SU-DHL-6 (cell line): ENCODE measurements around the gene PSMB9.

Source experiments
- EZH2phosphoT487 ChIP-seq: fragments of 200-600 bp; sonication (generic), shearing (Covaris generic); conservative IDR thresholded peaks from 2 replicates; pipeline ENCODE4 v1.6.1; 2018; ENCODE audit warnings: mild to moderate bottlenecking, antibody characterized with exemption, low read length, moderate library complexity, mixed read lengths
- TF ChIP-seq, protein P1 (sequence below): fragments of 200-600 bp; sonication (generic); IDR thresholded peaks from one replicate; pipeline ENCODE4 v1.5.1; 2017; ENCODE audit warnings: antibody characterized with exemption, mild to moderate bottlenecking, low read length, moderate library complexity; ENCODE audit not compliant: insufficient read depth, poor library complexity, severe bottlenecking

DNA sequence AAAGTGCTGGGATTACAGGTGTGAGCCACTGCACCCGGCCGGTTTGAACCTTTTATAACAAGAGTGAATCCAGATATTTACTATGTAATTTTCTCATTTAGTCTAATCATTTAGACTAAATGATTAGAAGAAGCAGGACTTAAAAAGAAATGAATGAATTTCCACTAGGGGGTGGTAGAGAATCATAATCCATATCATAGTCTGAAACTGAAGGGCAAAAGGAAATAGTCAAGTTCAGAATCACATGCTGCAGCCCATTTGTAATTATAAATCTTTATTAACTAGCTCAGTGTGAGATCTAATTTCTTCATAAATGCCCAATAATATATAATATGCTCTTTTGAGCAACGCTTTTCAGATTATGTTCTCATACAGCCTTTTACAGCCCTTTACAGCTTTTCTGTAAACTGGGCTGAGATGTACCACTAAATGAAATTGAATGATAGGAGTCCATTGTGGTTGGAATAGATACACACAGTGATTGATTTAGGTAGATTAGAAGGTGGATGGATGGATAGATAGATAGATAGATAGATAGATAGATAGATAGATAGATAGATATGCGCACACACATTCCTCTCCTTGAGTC lies 31.8 kb downstream of the PSMB9 start:
- TF ChIP-seq, protein P1, sequence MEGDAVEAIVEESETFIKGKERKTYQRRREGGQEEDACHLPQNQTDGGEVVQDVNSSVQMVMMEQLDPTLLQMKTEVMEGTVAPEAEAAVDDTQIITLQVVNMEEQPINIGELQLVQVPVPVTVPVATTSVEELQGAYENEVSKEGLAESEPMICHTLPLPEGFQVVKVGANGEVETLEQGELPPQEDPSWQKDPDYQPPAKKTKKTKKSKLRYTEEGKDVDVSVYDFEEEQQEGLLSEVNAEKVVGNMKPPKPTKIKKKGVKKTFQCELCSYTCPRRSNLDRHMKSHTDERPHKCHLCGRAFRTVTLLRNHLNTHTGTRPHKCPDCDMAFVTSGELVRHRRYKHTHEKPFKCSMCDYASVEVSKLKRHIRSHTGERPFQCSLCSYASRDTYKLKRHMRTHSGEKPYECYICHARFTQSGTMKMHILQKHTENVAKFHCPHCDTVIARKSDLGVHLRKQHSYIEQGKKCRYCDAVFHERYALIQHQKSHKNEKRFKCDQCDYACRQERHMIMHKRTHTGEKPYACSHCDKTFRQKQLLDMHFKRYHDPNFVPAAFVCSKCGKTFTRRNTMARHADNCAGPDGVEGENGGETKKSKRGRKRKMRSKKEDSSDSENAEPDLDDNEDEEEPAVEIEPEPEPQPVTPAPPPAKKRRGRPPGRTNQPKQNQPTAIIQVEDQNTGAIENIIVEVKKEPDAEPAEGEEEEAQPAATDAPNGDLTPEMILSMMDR, result peak; percentile 74
- TF ChIP-seq EZH2phosphoT487, result no peak
